Karpas-422 (cell line): ENCODE measurements around the gene FOXO6. TPM values are rescaled to one million over a fixed set of nuclear protein-coding genes. Genes with fewer than 3 reads are reported as not detected.
"Not testable (repeated sequence)": the region's sequence is repeated elsewhere in the genome, so short reads cannot be mapped to it uniquely, and the experiment has no call there.

Source experiments
- DNase-seq: peaks from one replicate; pipeline ENCODE4 v3.0.0-alpha.2; 2015
- H2AFZ ChIP-seq: fragments of 200-600 bp; sonication (generic); 2 replicates; pipeline ENCODE4 v1.6.1; 2014; ENCODE audit warnings: antibody characterized with exemption, low read length, mixed read lengths
- H3K27ac ChIP-seq: fragments of 200-600 bp; sonication (generic); 2 replicates; pipeline ENCODE4 v1.5.1; 2014; ENCODE audit warnings: mild to moderate bottlenecking, low read length, moderate library complexity
- H3K27me3 ChIP-seq: fragments of 200-600 bp; sonication (generic); 2 replicates; pipeline ENCODE4 v1.6.1; 2014; ENCODE audit warnings: low read length, mixed read lengths
- H3K36me3 ChIP-seq: fragments of 200-600 bp; sonication (generic); 2 replicates; pipeline ENCODE4 v1.6.1; 2014; ENCODE audit warnings: low read length, mixed read lengths; ENCODE audit not compliant: insufficient read depth
- H3K4me1 ChIP-seq: fragments of 200-600 bp; sonication (generic); 2 replicates; pipeline ENCODE4 v1.6.1; 2014; ENCODE audit warnings: mild to moderate bottlenecking, low read length, mixed read lengths
- H3K4me2 ChIP-seq: fragments of 200-600 bp; sonication (generic); 2 replicates; pipeline ENCODE4 v1.6.1; 2014; ENCODE audit warnings: low read length, low read depth, mild to moderate bottlenecking; ENCODE audit not compliant: poor library complexity, severe bottlenecking
- H3K4me3 ChIP-seq: fragments of 200-600 bp; sonication (generic); 2 replicates; pipeline ENCODE4 v1.5.1; 2014; ENCODE audit warnings: mild to moderate bottlenecking, antibody characterized with exemption, low read length, mixed read lengths
- H3K79me2 ChIP-seq: fragments of 200-600 bp; sonication (generic); 2 replicates; pipeline ENCODE4 v1.6.1; 2014; ENCODE audit warnings: mild to moderate bottlenecking, low read length, mixed read lengths
- H3K9ac ChIP-seq: fragments of 200-600 bp; sonication (generic); 2 replicates; pipeline ENCODE4 v1.6.0; 2014; ENCODE audit warnings: low read length
- H3K9me2 ChIP-seq: fragments of 200-600 bp; sonication (generic), shearing (Covaris generic); replicated peaks from 2 replicates; pipeline ENCODE4 v1.6.0; 2014; ENCODE audit warnings: mild to moderate bottlenecking, low read length, moderate library complexity; ENCODE audit not compliant: insufficient read depth
- H3K9me3 ChIP-seq: fragments of 300-700, 200-600 bp; sonication (generic); 2 replicates; pipeline ENCODE4 v1.6.1; 2014; ENCODE audit warnings: low read length, mixed read lengths
- H4K20me1 ChIP-seq: fragments of 200-600 bp; sonication (generic); 2 replicates; pipeline ENCODE4 v1.6.1; 2014; ENCODE audit warnings: mild to moderate bottlenecking, antibody characterized with exemption, low read length, low read depth; ENCODE audit not compliant: insufficient read depth
- total RNA-seq: library from RNA; depleted of rRNA; stranded (reverse); fragments of >200 nt; shearing (Covaris generic); gene quantifications from 2 replicates; pipeline ENCODE4 v1.2.3, GENCODE V29; 2014; ENCODE audit warnings: low replicate concordance

The FOXO6 gene
- total RNA-seq, 1 experiment from 2014 or later = not detected

DNA sequence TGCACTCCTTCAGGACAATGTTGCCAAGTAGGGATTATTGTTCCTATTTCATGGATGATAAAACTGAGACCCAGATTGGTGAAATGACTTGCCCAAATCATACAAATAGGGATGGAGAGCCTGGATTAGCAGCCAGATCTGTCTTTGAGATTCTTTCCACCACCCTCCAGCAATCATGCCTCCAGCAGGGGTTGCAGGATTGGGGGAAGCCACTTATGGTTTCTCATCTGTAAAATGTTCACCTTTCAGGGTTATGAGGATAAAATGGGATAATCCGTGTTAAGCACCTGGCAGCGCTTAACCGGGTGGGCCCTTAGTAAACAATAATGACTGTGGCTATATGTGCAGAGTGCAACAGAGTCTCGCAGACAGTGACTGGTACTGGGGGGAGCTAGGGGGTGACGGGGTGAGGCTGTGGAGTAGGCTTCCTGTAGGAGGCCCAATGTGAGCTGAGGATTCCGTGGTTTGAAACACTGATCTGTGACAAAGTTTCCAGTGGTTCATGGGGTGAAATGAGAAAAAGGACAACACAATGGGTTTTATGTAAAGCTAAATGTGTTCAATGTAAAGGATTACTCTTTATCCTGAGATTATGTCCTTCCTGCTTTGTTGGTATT, 33.7 kb upstream of the FOXO6 start:
- H3K4me2 ChIP-seq = no peak overlapping the region
- no peak overlapping the region for H2AFZ ChIP-seq

DNA sequence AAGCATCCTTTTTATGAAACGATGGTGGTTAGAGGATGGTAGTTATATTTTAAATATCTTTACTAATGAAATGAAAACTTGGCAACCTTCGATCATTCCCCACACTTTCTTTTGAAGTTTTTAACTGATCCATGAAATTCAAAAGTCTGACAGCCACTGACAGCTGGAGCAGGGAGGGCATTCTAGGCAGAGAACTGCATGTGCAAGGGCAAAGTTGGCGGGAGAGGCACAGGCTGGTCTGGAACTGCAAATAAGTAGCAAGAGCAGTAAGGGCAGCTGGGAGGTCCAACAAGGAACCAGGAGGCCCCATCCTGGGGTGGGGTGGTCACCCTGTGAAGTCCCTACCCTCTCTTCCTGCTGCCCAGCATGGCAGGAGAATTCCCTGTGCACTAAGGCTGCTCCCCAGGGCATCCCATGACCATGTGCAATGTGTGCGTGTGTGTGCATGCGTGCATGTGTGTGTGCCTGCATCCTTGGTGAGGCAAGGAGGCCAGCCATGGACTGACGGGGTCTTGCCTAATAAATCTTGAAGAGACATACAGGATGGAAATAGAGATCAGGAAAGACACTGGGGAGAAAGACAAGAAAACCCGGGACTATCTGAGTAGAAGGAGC, 33.1 kb upstream of the FOXO6 start:
- H3K4me3 ChIP-seq = no peak overlapping the region
- no peaks in the 10 kb centered on the region for H3K9me2 ChIP-seq
- no peak overlapping the region for H3K9ac ChIP-seq
- H3K4me2 ChIP-seq = no peak overlapping the region
- H3K36me3 ChIP-seq = no peaks in the 10 kb centered on the region
- H3K4me1 ChIP-seq = no peaks in the 10 kb centered on the region
- H3K79me2 ChIP-seq = no peaks in the 10 kb centered on the region
- DNase-seq = no peak
- no peaks in the 10 kb centered on the region for H4K20me1 ChIP-seq
- H3K9me3 ChIP-seq = no peaks in the 10 kb centered on the region
- H3K27ac ChIP-seq = no peak overlapping the region
- H3K27me3 ChIP-seq = no peaks in the 10 kb centered on the region
- no peak overlapping the region for H2AFZ ChIP-seq

More for the DNA sequence above, 33.7 kb upstream of the FOXO6 start:
- Histone ChIP-seq H3K9ac (no peak overlapping the region), H3K4me1 (no peaks in the 10 kb centered on the region), H3K4me3 (no peak overlapping the region), H3K27me3 (no peaks in the 10 kb centered on the region), H3K79me2 (no peaks in the 10 kb centered on the region), H4K20me1 (no peaks in the 10 kb centered on the region), H3K9me2 (no peaks in the 10 kb centered on the region), H3K9me3 (no peaks in the 10 kb centered on the region), H3K27ac (no peak overlapping the region), H3K36me3 (no peaks in the 10 kb centered on the region)
- no peak for DNase-seq

DNA sequence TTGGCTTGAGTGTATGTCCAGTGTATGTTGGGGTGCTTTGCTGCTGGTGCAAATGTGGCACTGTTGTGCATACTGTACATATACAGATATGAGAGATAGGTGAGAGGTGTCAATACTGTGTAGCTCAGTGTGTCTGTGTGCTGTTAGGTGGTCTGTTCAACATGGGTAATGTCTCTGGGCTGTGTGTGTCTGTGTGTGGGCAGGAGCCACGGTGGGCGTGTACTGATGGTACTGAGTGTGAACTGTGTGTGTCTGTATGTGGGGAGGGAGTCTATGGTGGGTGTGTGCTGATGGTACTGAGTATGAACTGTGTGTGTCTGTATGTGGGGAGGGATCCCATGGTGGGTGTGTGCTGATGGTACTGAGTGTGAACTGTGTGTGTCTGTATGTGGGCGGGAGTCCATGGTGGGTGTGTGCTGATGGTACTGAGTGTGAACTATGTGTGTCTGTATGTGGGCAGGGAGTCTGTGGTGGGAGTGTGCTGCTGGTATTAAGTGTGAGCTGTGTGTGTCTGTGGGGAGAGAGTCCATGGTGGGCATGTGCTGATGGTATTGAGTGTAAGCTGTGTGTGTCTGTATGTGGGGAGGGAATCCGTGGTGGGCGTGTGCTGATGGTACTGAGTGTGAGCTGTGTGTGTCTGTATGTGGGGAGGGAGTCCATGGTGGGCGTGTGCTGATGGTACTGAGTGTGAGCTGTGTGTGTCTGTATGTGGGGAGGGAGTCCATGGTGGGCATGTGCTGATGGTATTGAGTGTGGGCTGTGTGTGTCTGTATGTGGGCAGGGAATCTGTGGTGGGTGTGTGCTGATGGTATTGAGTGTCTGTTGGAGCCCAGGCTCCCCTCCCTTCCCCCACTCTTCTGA, 32.2 kb upstream of the FOXO6 start:
- no peak for DNase-seq
- H3K4me1 ChIP-seq = no peaks in the 10 kb centered on the region
- no peaks in the 10 kb centered on the region for H3K27me3 ChIP-seq
- no peak overlapping the region for H3K27ac ChIP-seq
- no peak overlapping the region for H2AFZ ChIP-seq
- H3K4me2 ChIP-seq = no peak overlapping the region
- H3K36me3 ChIP-seq = no peaks in the 10 kb centered on the region
- no peaks in the 10 kb centered on the region for H3K9me2 ChIP-seq
- H3K79me2 ChIP-seq = no peaks in the 10 kb centered on the region
- H3K9ac ChIP-seq = no peak overlapping the region
- H3K4me3 ChIP-seq = no peak overlapping the region
- no peaks in the 10 kb centered on the region for H4K20me1 ChIP-seq
- H3K9me3 ChIP-seq = no peaks in the 10 kb centered on the region

DNA sequence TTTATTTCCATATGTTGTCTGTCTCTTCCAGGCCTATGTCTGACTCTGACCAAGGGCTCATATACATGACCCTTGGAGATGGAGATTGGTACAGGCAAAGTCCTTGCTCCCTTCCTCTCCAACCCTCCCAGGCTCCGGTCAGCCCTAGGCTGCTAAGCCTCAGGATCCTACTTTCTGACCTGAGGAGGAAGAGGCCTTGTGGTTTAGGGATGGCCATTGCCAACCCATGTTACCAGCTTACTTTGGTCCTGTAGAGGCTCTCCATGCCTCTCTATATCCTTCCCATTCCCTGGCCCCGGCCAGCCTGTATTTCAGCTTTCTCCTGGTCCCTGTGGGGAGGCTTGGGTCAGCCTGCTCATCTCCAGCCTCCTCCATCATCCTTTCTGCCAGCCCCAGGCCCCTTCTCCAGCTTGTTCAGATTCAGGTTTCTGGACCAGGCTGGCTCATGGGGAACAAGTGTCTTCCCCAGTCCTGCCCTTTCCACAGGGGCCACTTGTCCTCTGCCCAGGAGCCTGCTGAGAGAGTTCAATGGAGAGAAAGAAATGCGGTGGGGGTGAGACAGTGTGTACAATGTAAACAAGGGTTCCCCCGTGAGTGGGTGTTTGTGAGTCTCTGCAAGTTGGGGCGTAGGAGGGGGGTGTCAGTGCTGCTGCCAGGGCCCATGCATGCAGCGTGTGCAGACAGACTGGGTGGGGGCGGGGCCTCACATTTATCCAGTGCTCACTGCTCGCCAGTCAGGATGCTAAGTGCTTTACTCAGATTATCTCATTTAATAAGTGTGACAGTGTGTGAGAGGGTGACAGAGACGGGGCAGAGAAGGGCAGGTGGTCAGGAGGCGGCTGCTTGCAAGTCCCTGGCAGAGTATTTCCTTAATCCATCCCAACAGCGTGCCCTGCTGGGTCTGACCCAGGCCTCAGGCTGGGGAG, 31.3 kb upstream of the FOXO6 start:
- Histone ChIP-seq H3K4me3 (no peak overlapping the region), H3K27me3 (no peaks in the 10 kb centered on the region), H3K79me2 (no peaks in the 10 kb centered on the region), H3K9me3 (no peaks in the 10 kb centered on the region), H3K9me2 (no peaks in the 10 kb centered on the region), H3K27ac (no peak overlapping the region), H3K4me2 (no peak overlapping the region), H2AFZ (no peak overlapping the region), H3K4me1 (no peaks in the 10 kb centered on the region), H4K20me1 (no peaks in the 10 kb centered on the region), H3K36me3 (no peaks in the 10 kb centered on the region), H3K9ac (no peak overlapping the region)
- DNase-seq = no peak

DNA sequence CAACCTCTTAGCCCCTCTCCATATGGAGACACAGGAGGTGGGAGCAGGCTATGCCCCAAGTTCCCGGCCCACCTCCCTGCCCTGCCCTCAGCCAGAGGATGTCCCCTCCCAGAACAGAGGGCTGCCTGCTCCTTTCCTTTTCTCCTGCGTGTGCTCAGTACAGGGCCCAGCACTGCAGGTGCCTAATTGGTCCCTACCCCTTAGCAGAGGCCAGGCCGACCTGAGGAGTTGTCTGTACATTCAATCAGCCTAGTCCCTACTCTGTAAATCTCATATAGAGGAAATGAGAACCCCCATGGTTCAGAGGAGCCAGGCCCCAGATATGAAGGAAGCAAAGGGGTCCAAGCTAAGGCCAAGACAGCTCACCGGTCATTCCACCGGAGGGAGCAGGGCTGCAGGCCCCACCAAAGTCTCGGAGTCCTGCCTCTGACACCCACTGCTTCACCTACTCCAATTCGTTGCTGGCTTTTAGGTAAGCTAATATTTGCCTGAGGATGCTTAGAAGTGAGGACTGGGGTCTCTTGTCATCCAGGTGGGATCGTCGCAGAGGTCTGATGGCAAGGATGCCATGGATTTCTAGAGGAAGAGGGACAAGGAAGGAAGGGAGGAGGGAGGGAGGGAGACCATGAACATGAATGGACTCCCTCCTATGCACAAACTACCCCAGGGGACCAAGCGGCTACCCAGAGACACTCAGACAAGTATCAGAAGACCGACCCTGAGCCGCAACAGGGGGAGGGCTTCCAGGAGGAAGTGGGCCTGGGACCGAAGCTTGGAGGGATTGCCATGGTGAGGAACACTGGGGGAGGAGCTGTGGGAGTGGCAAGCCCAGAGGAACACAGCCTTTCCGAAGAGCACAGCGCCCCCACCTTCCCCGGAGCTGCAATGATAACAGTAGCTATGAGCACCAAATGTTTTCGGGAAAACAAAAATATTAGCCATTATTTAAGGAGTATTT, 30.4 kb upstream of the FOXO6 start:
- H3K4me1 ChIP-seq = no peaks in the 10 kb centered on the region
- no peaks in the 10 kb centered on the region for H3K36me3 ChIP-seq
- no peaks in the 10 kb centered on the region for H3K27me3 ChIP-seq
- H3K79me2 ChIP-seq = no peaks in the 10 kb centered on the region
- H3K4me3 ChIP-seq = no peak overlapping the region
- no peaks in the 10 kb centered on the region for H3K9me3 ChIP-seq
- no peak overlapping the region for H3K27ac ChIP-seq
- H3K4me2 ChIP-seq = no peak overlapping the region
- no peak overlapping the region for H3K9ac ChIP-seq
- H4K20me1 ChIP-seq = no peaks in the 10 kb centered on the region
- H3K9me2 ChIP-seq = no peaks in the 10 kb centered on the region
- no peak overlapping the region for H2AFZ ChIP-seq
- DNase-seq = no peak

DNA sequence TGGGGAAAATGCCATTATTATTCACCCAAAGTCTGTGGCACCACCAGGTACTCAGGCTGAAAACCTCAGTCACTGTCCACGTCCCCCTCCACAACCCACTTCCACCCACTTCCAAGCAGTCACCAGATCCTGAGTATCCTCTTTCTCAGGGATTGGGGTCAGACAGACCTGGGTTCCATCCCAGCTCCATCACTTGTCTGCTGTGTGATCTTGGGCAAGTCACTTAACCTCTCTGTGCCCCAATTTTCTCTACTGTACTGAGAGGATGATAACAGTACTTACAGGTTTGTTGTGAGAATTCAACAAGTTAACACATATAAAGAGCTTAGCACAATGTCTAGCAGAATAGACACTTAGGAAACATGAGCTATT, 29.7 kb upstream of the FOXO6 start:
- no peak overlapping the region for H3K4me3 ChIP-seq
- H3K9ac ChIP-seq = no peak overlapping the region
- H4K20me1 ChIP-seq = no peaks in the 10 kb centered on the region
- no peak overlapping the region for H3K4me2 ChIP-seq
- DNase-seq = no peak
- no peaks in the 10 kb centered on the region for H3K4me1 ChIP-seq
- no peaks in the 10 kb centered on the region for H3K79me2 ChIP-seq
- H3K27ac ChIP-seq = no peak overlapping the region
- H3K9me2 ChIP-seq = no peaks in the 10 kb centered on the region
- H2AFZ ChIP-seq = no peak overlapping the region
- no peaks in the 10 kb centered on the region for H3K27me3 ChIP-seq
- no peaks in the 10 kb centered on the region for H3K36me3 ChIP-seq
- H3K9me3 ChIP-seq = no peaks in the 10 kb centered on the region

DNA sequence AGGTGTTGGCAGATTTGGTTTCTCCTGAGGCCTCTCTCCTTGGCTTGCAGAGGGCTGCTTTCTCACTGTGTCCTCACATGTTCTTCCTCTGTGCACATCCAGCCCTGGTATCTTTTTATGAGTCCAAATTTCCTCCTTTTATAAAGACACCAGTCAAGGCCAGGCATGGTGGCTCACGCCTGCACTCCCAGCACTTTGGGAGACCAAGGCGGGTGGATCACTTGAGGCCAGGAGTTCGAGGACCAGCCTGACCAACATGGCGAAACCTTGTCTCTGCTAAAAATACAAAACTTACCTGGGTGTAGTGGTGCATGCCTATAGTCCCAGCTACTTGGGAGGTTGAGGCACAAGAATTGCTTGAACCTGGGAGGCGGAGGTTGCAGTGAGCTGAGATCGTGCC, 29.1 kb upstream of the FOXO6 start:
- not testable (repeated sequence) for DNase-seq, H3K79me2 ChIP-seq, H3K4me1 ChIP-seq, H4K20me1 ChIP-seq, H3K27me3 ChIP-seq, H3K9me2 ChIP-seq, H3K36me3 ChIP-seq, H3K9me3 ChIP-seq, H2AFZ ChIP-seq, H3K9ac ChIP-seq, H3K27ac ChIP-seq, H3K4me3 ChIP-seq, H3K4me2 ChIP-seq
